Activated T-cell treated with anti-CD3 and anti-CD28 coated beads, Interleukin-2, amount 50 U/mL, for 1 hour (primary cell): Measurements from ENCODE around the gene HPS5.

ENCODE experiments used
- DNase-seq: peaks from one replicate; pipeline ENCODE4 v3.0.0-alpha.2; 2020

Gene HPS5

DNA sequence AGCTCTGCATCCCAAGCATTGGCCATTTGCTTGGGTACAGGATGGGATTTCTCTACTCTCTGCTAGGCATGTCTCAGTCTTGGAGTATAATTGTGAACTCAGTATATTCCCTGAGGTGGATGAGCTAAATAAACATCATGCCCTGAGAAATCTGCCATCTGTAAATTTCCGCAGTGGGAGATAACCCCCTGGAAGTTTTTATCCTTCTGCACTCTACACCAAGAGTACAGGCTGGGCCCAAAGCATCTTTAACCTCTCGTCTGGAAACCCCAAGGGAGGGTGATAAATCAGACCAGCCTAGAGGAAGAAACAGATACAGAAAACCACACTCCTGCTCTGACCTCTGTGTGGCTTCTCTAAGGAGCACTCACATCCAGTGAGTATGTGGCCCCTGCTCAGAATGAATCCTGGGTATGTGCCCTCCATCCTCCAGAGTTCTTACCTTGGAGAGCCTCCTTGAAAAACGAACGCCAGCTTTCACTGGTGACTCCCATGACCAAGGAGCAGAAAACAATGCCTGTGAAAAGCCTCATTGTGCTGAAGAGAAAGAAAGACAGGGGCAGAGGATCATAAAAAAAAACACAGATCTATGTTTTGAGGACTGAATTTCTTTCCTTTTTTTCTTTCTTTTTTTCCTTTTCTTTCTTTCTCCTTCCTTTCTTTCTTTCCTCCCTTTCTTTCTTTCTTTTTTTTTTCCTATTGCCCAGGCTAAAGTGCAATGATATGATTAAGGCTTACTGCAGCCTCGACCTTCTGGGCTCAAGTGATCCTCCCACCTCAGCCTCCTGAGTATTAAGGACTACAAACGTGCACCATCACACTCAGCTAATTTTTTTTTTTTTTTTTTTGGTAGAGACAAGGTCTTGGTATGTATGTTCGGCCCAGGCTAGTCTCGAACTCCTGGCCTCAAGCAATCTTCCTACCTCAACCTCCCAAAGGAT lies 86.3 kb downstream of the HPS5 start:
- DNase-seq, result no peak

DNA sequence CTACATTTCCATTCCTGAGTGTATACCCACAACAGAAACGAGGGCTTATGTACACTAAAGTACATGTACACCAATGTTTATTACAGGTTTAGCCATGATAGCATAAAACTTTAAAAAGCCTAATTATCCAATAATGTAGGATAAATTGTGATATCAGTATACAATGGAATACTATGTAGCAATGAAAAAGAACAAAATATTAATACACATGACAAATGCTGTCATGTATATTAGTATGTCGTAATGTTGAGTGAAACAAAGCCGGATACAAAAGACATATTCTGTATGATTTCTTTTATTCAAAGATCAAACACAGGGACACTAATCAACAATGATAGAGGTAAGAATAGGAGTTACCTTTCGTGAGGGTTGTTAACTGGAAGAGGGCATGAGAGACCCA lies 88.0 kb downstream of the HPS5 start:
- DNase-seq, result no peak

DNA sequence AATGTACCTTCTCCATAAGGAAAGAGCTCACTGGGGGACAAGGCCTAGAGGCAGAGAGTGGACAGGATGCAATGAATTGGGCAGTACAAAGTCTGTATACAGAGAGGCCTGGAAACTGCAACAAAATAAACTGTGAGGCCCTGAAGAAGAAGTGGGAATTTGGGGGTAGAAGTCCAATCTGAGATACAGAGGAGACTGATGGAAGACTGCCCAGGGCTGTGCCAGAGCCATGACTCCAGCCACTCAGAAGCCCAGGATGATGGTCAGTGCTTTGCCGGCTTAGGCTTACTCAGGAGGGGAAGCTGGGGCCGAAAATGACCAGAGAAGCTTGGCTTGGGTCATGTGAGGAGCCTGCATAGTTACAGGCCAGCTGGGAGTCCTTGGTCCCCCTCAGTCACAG lies 91.1 kb downstream of the HPS5 start:
- DNase-seq, result no peak

DNA sequence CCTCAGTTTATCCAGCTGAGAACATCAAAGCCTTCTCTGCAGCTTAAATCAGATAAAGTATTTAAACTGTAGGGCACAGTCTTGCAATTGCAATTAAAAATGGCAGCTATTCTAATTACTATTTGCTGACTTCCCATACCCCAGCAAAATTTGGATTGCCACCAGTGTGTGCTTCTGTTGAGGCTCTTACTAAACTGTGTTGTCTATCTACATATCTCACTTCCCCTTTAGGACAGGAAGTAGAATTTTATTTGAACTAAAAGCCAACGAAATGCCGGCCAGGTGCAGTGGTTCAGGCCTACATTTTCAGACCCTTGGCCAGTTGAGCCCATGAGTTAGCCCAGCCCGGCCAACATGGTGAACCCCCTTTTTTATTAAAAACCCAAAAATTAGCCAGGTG lies 92.4 kb downstream of the HPS5 start:
- no peak for DNase-seq
